ENCODE data around the gene CSRNP3. TPM values are rescaled to one million over a fixed set of nuclear protein-coding genes. Genes with fewer than 3 reads are reported as not detected.

The CSRNP3 gene, protein sequence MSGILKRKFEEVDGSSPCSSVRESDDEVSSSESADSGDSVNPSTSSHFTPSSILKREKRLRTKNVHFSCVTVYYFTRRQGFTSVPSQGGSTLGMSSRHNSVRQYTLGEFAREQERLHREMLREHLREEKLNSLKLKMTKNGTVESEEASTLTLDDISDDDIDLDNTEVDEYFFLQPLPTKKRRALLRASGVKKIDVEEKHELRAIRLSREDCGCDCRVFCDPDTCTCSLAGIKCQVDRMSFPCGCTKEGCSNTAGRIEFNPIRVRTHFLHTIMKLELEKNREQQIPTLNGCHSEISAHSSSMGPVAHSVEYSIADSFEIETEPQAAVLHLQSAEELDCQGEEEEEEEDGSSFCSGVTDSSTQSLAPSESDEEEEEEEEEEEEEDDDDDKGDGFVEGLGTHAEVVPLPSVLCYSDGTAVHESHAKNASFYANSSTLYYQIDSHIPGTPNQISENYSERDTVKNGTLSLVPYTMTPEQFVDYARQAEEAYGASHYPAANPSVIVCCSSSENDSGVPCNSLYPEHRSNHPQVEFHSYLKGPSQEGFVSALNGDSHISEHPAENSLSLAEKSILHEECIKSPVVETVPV
- total RNA-seq (2021; ENCODE audit: unreplicated experiment) (0.05 TPM), Bru-seq, nascent RNA (percentile 10 among the genes with signal in this experiment), BruChase-seq, experiment 1, labeled RNA remaining after a 6-hour chase (percentile 8 among the genes with signal in this experiment), BruChase-seq, experiment 2, labeled RNA remaining after a 2-hour chase (percentile 13 among the genes with signal in this experiment)
- 0.01 and 0.03 TPM in 2 replicates for polyA plus RNA-seq (2012)
- long read RNA-seq = 0 reads

DNA sequence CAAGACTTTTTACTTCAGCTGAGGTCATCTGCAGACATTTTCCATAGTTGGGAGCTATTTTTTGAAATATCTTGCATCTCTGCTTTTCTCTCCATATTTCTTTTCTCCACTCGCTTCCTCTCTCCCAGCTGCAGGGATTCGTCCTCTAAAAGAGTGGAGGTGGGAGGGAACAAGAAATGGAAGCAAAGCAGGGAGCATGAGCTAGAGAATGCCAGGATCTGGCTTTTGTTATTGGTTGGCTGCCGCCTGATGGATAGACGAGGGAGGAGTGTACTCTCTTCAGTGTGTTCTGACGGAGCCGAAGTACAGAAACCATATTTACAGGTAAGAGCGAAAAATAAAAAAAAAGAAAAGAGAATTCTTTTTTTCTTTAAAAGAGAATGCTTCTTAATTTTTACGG lies at the start of gene CSRNP3:
CSRNP3 (plus strand) TSS at position 282 of the 400 bp plus-strand sequence. CDS start 125,368 bp downstream, outside the sequence.
- Histone ChIP-seq H3K9me2 (ENCODE audit: insufficient read depth) (no peaks in the 10 kb centered on the region), H3K27me3 (ENCODE audit: insufficient read depth, low read length) (no peaks in the 10 kb centered on the region), H3K4me1 (ENCODE audit: control insufficient read depth in 1 of 2, insufficient read depth in 2 of 2, low read length in 2 of 2) (no peaks in the 10 kb centered on the region), H2AFZ (ENCODE audit: low read depth, low read length, poor library complexity, severe bottlenecking) (no peak within 1 kb of the TSS), H3K36me3 (ENCODE audit: control insufficient read depth in 1 of 2, insufficient read depth in 2 of 2, low read length in 2 of 2) (no peaks in the 10 kb centered on the region), H3K27ac (ENCODE audit: low read depth, low read length) (no peak within 1 kb of the TSS), H3K4me2 (ENCODE audit: low read length) (peak within 1 kb of the TSS; percentile 23), H3K4me3 (replicated peaks in 1 of 2; ENCODE audit: low read depth in 1 of 2, low read length in 2 of 2) (no peak within 1 kb of the TSS), H3K9me3 (ENCODE audit: control insufficient read depth in 1 of 2, insufficient read depth in 1 of 2, low read depth in 1 of 2, low read length in 2 of 2) (no peaks in the 10 kb centered on the region), H3K79me2 (ENCODE audit: insufficient read depth, low read length) (no peaks in the 10 kb centered on the region), H3K9ac (ENCODE audit: low read length) (no peak within 1 kb of the TSS), H4K20me1 (ENCODE audit: insufficient read depth) (no peaks in the 10 kb centered on the region; the same call in 1 of the 2 replicates)
- ATAC-seq (peak; percentile 87), DNase-seq (ENCODE audit: low read depth, low spot score) (peak; percentile 12)
- ChIA-PET RAD21 (ENCODE audit: low non-redundant PET in 1 of 2, low total read pairs in 2 of 2, uncharacterized antibody in 2 of 2, unreplicated experiment in 2 of 2) (interaction anchor here in 1 of 2 experiments (0.5 kb wide), 1 partner anchor 507 kb away, joined by 4 read pairs; no protein-coding TSS in a partner anchor), CTCF (no interaction called here), POLR2A (no interaction called here)
- TF ChIP-seq EZH2phosphoT487 (IDR thresholded peaks at IDR 0.05; ENCODE audit: borderline replicate concordance) (no peak), POLR2AphosphoS5 (IDR thresholded peaks at IDR 0.05; ENCODE audit: low read depth, low read length) (no peak), SP1 (IDR thresholded peaks at IDR 0.05; ENCODE audit: low read depth) (no peak), SIN3A (IDR thresholded peaks at IDR 0.05; ENCODE audit: low read depth) (no peak), ELF1 (IDR thresholded peaks at IDR 0.05; ENCODE audit: borderline replicate concordance, low read depth) (no peak)
- TF ChIP-seq, protein P1, sequence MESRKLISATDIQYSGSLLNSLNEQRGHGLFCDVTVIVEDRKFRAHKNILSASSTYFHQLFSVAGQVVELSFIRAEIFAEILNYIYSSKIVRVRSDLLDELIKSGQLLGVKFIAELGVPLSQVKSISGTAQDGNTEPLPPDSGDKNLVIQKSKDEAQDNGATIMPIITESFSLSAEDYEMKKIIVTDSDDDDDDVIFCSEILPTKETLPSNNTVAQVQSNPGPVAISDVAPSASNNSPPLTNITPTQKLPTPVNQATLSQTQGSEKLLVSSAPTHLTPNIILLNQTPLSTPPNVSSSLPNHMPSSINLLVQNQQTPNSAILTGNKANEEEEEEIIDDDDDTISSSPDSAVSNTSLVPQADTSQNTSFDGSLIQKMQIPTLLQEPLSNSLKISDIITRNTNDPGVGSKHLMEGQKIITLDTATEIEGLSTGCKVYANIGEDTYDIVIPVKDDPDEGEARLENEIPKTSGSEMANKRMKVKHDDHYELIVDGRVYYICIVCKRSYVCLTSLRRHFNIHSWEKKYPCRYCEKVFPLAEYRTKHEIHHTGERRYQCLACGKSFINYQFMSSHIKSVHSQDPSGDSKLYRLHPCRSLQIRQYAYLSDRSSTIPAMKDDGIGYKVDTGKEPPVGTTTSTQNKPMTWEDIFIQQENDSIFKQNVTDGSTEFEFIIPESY (IDR thresholded peaks at IDR 0.05; ENCODE audit: extremely low read depth, insufficient replicate concordance, low read length) = no peak
- TF ChIP-seq, protein P2, sequence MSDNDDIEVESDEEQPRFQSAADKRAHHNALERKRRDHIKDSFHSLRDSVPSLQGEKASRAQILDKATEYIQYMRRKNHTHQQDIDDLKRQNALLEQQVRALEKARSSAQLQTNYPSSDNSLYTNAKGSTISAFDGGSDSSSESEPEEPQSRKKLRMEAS (IDR thresholded peaks at IDR 0.05) = no peak
- TF ChIP-seq, protein P3, sequence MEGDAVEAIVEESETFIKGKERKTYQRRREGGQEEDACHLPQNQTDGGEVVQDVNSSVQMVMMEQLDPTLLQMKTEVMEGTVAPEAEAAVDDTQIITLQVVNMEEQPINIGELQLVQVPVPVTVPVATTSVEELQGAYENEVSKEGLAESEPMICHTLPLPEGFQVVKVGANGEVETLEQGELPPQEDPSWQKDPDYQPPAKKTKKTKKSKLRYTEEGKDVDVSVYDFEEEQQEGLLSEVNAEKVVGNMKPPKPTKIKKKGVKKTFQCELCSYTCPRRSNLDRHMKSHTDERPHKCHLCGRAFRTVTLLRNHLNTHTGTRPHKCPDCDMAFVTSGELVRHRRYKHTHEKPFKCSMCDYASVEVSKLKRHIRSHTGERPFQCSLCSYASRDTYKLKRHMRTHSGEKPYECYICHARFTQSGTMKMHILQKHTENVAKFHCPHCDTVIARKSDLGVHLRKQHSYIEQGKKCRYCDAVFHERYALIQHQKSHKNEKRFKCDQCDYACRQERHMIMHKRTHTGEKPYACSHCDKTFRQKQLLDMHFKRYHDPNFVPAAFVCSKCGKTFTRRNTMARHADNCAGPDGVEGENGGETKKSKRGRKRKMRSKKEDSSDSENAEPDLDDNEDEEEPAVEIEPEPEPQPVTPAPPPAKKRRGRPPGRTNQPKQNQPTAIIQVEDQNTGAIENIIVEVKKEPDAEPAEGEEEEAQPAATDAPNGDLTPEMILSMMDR (IDR thresholded peaks at IDR 0.05 in 2 of 3, conservative IDR thresholded peaks at IDR 0.05 in 1 of 3; ENCODE audit: borderline replicate concordance in 1 of 3, insufficient read depth in 1 of 3, low read depth in 2 of 3, low read length in 2 of 3) = no peak
- intact Hi-C loops (cut with micrococcal nuclease) = no loop called here
- BruUV-seq (replicated peaks) = no TSS peak
